Body of pancreas (tissue), 4 donors: Measurements from ENCODE around the gene STOX2.

Experiments used
- CTCF ChIP-seq, 7 experiments: fragments of 450-650 bp in 4 of 7; fragments of 200-600 bp in 3 of 7; sonication (generic) in 3 of 7; IDR thresholded peaks; one replicate each; pipeline ENCODE4 v1.5.1; 2016 to 2019; ENCODE audit warnings: antibody characterized with exemption in 7 of 7
- POLR2A ChIP-seq, 3 donors: fragments of 450-650 bp; IDR thresholded peaks; one replicate each; pipeline ENCODE4 v1.6.1; 2016; ENCODE audit warnings: antibody characterized with exemption in 3 of 3, mild to moderate bottlenecking in 2 of 3

GRCh38 chr4:183918696-183919095 is 13.6 kb downstream of the STOX2 start:
- TF ChIP-seq CTCF (IDR thresholded peaks at IDR 0.05) (no peak), POLR2A (IDR thresholded peaks at IDR 0.05) (no peak)
